OCI-LY3 (cell line): ENCODE measurements around the gene SLC9C1.

Source experiments
- H2AFZ ChIP-seq: fragments of 200-600, 300-600 bp; shearing (Covaris generic); 2 replicates; pipeline ENCODE4 v1.6.0; 2014; ENCODE audit warnings: antibody characterized with exemption, low read depth, low read length
- H3K27ac ChIP-seq: fragments of 200-600, 300-600 bp; sonication (generic); 2 replicates; pipeline ENCODE4 v1.5.1; 2014; ENCODE audit warnings: mild to moderate bottlenecking, low read length, moderate library complexity, mixed read lengths
- H3K27me3 ChIP-seq: fragments of 200-600, 300-600 bp; sonication (generic); 2 replicates; pipeline ENCODE4 v1.6.1; 2014; ENCODE audit warnings: low read depth, low read length, mixed read lengths
- H3K36me3 ChIP-seq: fragments of 200-600, 300-600 bp; sonication (generic); replicated peaks from 2 replicates; pipeline ENCODE3; 2014; ENCODE audit warnings: low read depth, low read length, mixed read lengths
- H3K4me1 ChIP-seq: fragments of 300-600, 200-600 bp; sonication (generic); 2 replicates; pipeline ENCODE4 v1.6.1; 2014; ENCODE audit warnings: low read length, mixed read lengths
- H3K4me2 ChIP-seq: fragments of 200-600, 300-600 bp; sonication (generic); 2 replicates; pipeline ENCODE4 v1.6.1; 2014; ENCODE audit warnings: low read length, mixed read lengths
- H3K4me3 ChIP-seq: fragments of 300-600, 200-600 bp; sonication (generic); 2 replicates; pipeline ENCODE4 v1.5.1; 2014; ENCODE audit warnings: antibody characterized with exemption, mild to moderate bottlenecking, low read length, moderate library complexity
- H3K79me2 ChIP-seq: fragments of 300-600, 200-600 bp; shearing (Covaris generic); 2 replicates; pipeline ENCODE4 v1.6.1; 2014; ENCODE audit warnings: mild to moderate bottlenecking, low read length, mixed read lengths
- H3K9ac ChIP-seq: fragments of 300-600, 200-600 bp; shearing (Covaris generic); 2 replicates; pipeline ENCODE4 v1.6.0; 2014; ENCODE audit warnings: mild to moderate bottlenecking, low read length, moderate library complexity
- H3K9me3 ChIP-seq: fragments of 200-600, 300-600 bp; shearing (Covaris generic); 2 replicates; pipeline ENCODE4 v1.6.1; 2014; ENCODE audit warnings: low read length, mixed read lengths; ENCODE audit not compliant: insufficient read depth
- H4K20me1 ChIP-seq: fragments of 200-600, 300-600 bp; sonication (generic); 2 replicates; pipeline ENCODE4 v1.6.1; 2016; ENCODE audit warnings: low read length, mixed read lengths; ENCODE audit not compliant: insufficient read depth
- CTCF ChIP-seq: fragments of 200-600, 300-600 bp; sonication (generic); IDR thresholded peaks from 2 replicates; pipeline ENCODE4 v1.5.1; 2014; ENCODE audit warnings: antibody characterized with exemption, low read length, low read depth
- EZH2phosphoT487 ChIP-seq: fragments of 200-600 bp; shearing (Covaris generic); IDR thresholded peaks from 2 replicates; pipeline ENCODE4 v1.6.1; 2018; ENCODE audit warnings: antibody characterized with exemption, mixed run types, low read depth

Gene SLC9C1

GRCh38 chr3:112231727-112232126 lies 62.3 kb downstream of the SLC9C1 start:
- peak overlapping the region; percentile 34; the same call in 1 of the 2 replicates for H3K4me2 ChIP-seq
- no peaks in the 10 kb centered on the region for H3K9me3 ChIP-seq
- no peaks in the 10 kb centered on the region for H3K79me2 ChIP-seq
- no peak for TF ChIP-seq EZH2phosphoT487
- TF ChIP-seq CTCF: no peak
- no peak overlapping the region for H3K9ac ChIP-seq
- no peaks in the 10 kb centered on the region for H4K20me1 ChIP-seq
- no peaks in the 10 kb centered on the region for H3K4me1 ChIP-seq
- no peak overlapping the region for H3K27ac ChIP-seq
- no peak overlapping the region for H3K4me3 ChIP-seq
- H3K36me3 ChIP-seq: no peaks in the 10 kb centered on the region
- H3K27me3 ChIP-seq: peaks cover 3% of the 10 kb centered on the region; the same call in 1 of the 2 replicates
- no peak overlapping the region for H2AFZ ChIP-seq

- no peak for TF ChIP-seq CTCF
- no peak for TF ChIP-seq EZH2phosphoT487
- no peak overlapping the region for H2AFZ ChIP-seq
- no peak overlapping the region for H3K4me3 ChIP-seq
- H3K9me3 ChIP-seq: peaks cover 3% of the 10 kb centered on the region; the same call in 1 of the 2 replicates
- H4K20me1 ChIP-seq: no peaks in the 10 kb centered on the region
- H3K79me2 ChIP-seq: no peaks in the 10 kb centered on the region
- no peaks in the 10 kb centered on the region for H3K4me1 ChIP-seq
- no peak overlapping the region for H3K27ac ChIP-seq
- H3K9ac ChIP-seq: no peak overlapping the region
- no peaks in the 10 kb centered on the region for H3K36me3 ChIP-seq
- H3K4me2 ChIP-seq: no peak overlapping the region
- H3K27me3 ChIP-seq: peaks cover 3% of the 10 kb centered on the region; the same call in 1 of the 2 replicates
Observed at GRCh38 chr3:112230033-112230432, 64.0 kb downstream of the SLC9C1 start.

GRCh38 chr3:112228786-112229185 lies 65.2 kb downstream of the SLC9C1 start:
- Histone ChIP-seq H4K20me1 (no peaks in the 10 kb centered on the region), H3K4me3 (no peak overlapping the region), H3K4me1 (no peaks in the 10 kb centered on the region), H3K36me3 (no peaks in the 10 kb centered on the region), H2AFZ (no peak overlapping the region), H3K9me3 (peaks cover 6% of the 10 kb centered on the region; the same call in 1 of the 2 replicates), H3K4me2 (no peak overlapping the region), H3K27me3 (peaks cover 3% of the 10 kb centered on the region; the same call in 1 of the 2 replicates), H3K79me2 (no peaks in the 10 kb centered on the region), H3K9ac (no peak overlapping the region), H3K27ac (no peak overlapping the region)
- TF ChIP-seq EZH2phosphoT487 (no peak), CTCF (no peak)

GRCh38 chr3:112200317-112200666 lies 93.7 kb downstream of the SLC9C1 start:
- TF ChIP-seq EZH2phosphoT487: no peak
- no peak for TF ChIP-seq CTCF
- Histone ChIP-seq H4K20me1 (no peaks in the 10 kb centered on the region), H3K27ac (no peak overlapping the region), H2AFZ (no peak overlapping the region), H3K4me1 (no peaks in the 10 kb centered on the region), H3K4me2 (no peak overlapping the region), H3K36me3 (no peaks in the 10 kb centered on the region), H3K27me3 (no peaks in the 10 kb centered on the region), H3K9me3 (no peaks in the 10 kb centered on the region), H3K9ac (no peak overlapping the region), H3K4me3 (no peak overlapping the region), H3K79me2 (no peaks in the 10 kb centered on the region)
